GM18511 (cell line): ENCODE results near the gene GMPR2.
"Not testable (repeated sequence)": the region's sequence is repeated elsewhere in the genome, so short reads cannot be mapped to it uniquely, and the experiment has no call there.

Experiments
- ATAC-seq: cut with Tn5 transposase; IDR thresholded peaks from one replicate; pipeline ENCODE4 v1.9.1; 2021; ENCODE audit warnings: mild to moderate bottlenecking, moderate library complexity; ENCODE audit not compliant: unreplicated experiment

The GMPR2 gene

GRCh38 chr14:24226473-24226872 is 6.3 kb upstream of the GMPR2 start:
- no peak for ATAC-seq

GRCh38 chr14:24228902-24229301 is 3.8 kb upstream of the GMPR2 start:
- no peak for ATAC-seq

- ATAC-seq = peak; percentile 17
Measured at GRCh38 chr14:24231263-24232120, 1.2 kb upstream of the GMPR2 start.

GRCh38 chr14:24232121-24232644 is 546 bp upstream of the GMPR2 start, which contains the start of gene NEDD8:
Gene NEDD8 (minus strand): TSS chr14:24232367. CDS start chr14:24232267, 100 bp downstream.
- ATAC-seq = peak; percentile 82

GRCh38 chr14:24233538-24233866 is 773 bp downstream of the GMPR2 start:
- ATAC-seq = no peak

- no peak for ATAC-seq
Measured at GRCh38 chr14:24234095-24235005, 1.6 kb downstream of the GMPR2 start.

- ATAC-seq = no peak
Measured at GRCh38 chr14:24235804-24236688, 3.3 kb downstream of the GMPR2 start.

- ATAC-seq = no peak
Measured at GRCh38 chr14:24236689-24237462, 4.1 kb downstream of the GMPR2 start.

- ATAC-seq = no peak
Measured at GRCh38 chr14:24237463-24237955, 4.8 kb downstream of the GMPR2 start.

- ATAC-seq = no peak
Measured at GRCh38 chr14:24238123-24238522, 5.4 kb downstream of the GMPR2 start.

- ATAC-seq = no peak
Measured at GRCh38 chr14:24238527-24239037, 5.9 kb downstream of the GMPR2 start.

- no peak for ATAC-seq
Measured at GRCh38 chr14:24240110-24240918, 7.6 kb downstream of the GMPR2 start.

GRCh38 chr14:24241829-24242443 is 9.2 kb downstream of the GMPR2 start:
- ATAC-seq = peak; percentile 85

GRCh38 chr14:24243336-24243836 is 10.7 kb downstream of the GMPR2 start:
- ATAC-seq = no peak

- not testable (repeated sequence) for ATAC-seq
Measured at GRCh38 chr14:24245350-24245749, 12.6 kb downstream of the GMPR2 start.

- ATAC-seq = no peak
Measured at GRCh38 chr14:24246765-24247212, 14.1 kb downstream of the GMPR2 start.

- ATAC-seq = no peak
Measured at GRCh38 chr14:24247422-24247821, 14.7 kb downstream of the GMPR2 start.
